ENCODE data around the gene PTMA. TPM values are rescaled to one million over a fixed set of nuclear protein-coding genes. Genes with fewer than 3 reads are reported as not detected.

Gene PTMA
- total RNA-seq, 1 experiment from 2014 or later: 2,164 TPM

DNA sequence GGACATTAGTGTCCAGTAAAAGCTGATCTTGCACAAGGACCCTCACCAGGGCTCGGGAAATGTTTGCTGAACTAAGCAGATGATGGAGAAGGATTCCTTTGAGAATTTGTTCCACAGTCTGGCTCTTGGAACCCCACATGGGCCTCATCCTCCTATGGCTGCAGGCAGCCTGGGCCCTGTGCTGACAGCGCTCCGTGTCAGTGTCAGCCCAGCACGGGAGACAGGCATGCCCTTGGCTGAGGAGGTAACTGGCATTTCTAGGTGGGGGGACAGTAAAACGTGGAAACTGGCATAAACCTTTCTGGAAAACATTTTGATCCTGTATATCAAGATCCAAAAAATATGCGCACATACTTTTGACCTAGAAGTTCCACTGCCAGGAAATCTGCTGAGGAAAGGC, 10.5 kb downstream of the PTMA start:
- no peak overlapping the region for H3K4me3 Mint-ChIP-seq
- CTCF ChIA-PET: interaction anchor here (1.5 to 9.7 kb wide), 2 partner anchors 44 to 67 kb away, joined by 4 to 260 read pairs; partner anchors contain the start of gene COPS7B
- no peaks in the 10 kb centered on the region; the same call in 1 of the 2 replicates for H3K27me3 Mint-ChIP-seq (ENCODE audit: low read depth)
- DNase-seq (ENCODE audit: low spot score): no peak
- no peak for ATAC-seq
- no peaks in the 10 kb centered on the region for H3K9me3 Mint-ChIP-seq
- peaks cover 16% of the 10 kb centered on the region for H3K4me1 Mint-ChIP-seq
- POLR2A ChIA-PET: interaction anchor here (0.6 kb wide), 1 partner anchor 1084 kb away, joined by 3 read pairs; no protein-coding TSS in a partner anchor
- H3K27ac Mint-ChIP-seq: no peak overlapping the region
- H3K36me3 Mint-ChIP-seq: no peaks in the 10 kb centered on the region
- TF ChIP-seq ZBTB21 (CRISPR knock-in tag; IDR thresholded peaks at IDR 0.05; ENCODE audit: borderline replicate concordance) (no peak), ZNF671 (CRISPR knock-in tag; IDR thresholded peaks at IDR 0.05) (no peak), NFE2L1 (CRISPR knock-in tag; IDR thresholded peaks at IDR 0.05) (no peak), RELA (CRISPR knock-in tag; IDR thresholded peaks at IDR 0.05; ENCODE audit: borderline replicate concordance) (no peak), ZNF121 (CRISPR knock-in tag; IDR thresholded peaks at IDR 0.05) (no peak), ZNF138 (CRISPR knock-in tag; conservative IDR thresholded peaks at IDR 0.05) (no peak), CREB1 (CRISPR knock-in tag; IDR thresholded peaks at IDR 0.05) (no peak), MYBL2 (CRISPR knock-in tag; IDR thresholded peaks at IDR 0.05) (no peak), NFATC4 (CRISPR knock-in tag; IDR thresholded peaks at IDR 0.05) (no peak), ZNF396 (CRISPR knock-in tag; IDR thresholded peaks at IDR 0.05; ENCODE audit: borderline replicate concordance) (no peak)
- TF ChIP-seq, protein P1, sequence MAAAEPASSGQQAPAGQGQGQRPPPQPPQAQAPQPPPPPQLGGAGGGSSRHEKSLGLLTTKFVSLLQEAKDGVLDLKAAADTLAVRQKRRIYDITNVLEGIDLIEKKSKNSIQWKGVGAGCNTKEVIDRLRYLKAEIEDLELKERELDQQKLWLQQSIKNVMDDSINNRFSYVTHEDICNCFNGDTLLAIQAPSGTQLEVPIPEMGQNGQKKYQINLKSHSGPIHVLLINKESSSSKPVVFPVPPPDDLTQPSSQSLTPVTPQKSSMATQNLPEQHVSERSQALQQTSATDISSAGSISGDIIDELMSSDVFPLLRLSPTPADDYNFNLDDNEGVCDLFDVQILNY (CRISPR knock-in tag; IDR thresholded peaks at IDR 0.05): no peak
- TF ChIP-seq, protein P2, sequence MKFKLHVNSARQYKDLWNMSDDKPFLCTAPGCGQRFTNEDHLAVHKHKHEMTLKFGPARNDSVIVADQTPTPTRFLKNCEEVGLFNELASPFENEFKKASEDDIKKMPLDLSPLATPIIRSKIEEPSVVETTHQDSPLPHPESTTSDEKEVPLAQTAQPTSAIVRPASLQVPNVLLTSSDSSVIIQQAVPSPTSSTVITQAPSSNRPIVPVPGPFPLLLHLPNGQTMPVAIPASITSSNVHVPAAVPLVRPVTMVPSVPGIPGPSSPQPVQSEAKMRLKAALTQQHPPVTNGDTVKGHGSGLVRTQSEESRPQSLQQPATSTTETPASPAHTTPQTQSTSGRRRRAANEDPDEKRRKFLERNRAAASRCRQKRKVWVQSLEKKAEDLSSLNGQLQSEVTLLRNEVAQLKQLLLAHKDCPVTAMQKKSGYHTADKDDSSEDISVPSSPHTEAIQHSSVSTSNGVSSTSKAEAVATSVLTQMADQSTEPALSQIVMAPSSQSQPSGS (CRISPR knock-in tag; IDR thresholded peaks at IDR 0.05; ENCODE audit: borderline replicate concordance, low read depth): no peak
- TF ChIP-seq, protein P3, sequence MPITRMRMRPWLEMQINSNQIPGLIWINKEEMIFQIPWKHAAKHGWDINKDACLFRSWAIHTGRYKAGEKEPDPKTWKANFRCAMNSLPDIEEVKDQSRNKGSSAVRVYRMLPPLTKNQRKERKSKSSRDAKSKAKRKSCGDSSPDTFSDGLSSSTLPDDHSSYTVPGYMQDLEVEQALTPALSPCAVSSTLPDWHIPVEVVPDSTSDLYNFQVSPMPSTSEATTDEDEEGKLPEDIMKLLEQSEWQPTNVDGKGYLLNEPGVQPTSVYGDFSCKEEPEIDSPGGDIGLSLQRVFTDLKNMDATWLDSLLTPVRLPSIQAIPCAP (CRISPR knock-in tag; IDR thresholded peaks at IDR 0.05): no peak
- TF ChIP-seq, protein P4, sequence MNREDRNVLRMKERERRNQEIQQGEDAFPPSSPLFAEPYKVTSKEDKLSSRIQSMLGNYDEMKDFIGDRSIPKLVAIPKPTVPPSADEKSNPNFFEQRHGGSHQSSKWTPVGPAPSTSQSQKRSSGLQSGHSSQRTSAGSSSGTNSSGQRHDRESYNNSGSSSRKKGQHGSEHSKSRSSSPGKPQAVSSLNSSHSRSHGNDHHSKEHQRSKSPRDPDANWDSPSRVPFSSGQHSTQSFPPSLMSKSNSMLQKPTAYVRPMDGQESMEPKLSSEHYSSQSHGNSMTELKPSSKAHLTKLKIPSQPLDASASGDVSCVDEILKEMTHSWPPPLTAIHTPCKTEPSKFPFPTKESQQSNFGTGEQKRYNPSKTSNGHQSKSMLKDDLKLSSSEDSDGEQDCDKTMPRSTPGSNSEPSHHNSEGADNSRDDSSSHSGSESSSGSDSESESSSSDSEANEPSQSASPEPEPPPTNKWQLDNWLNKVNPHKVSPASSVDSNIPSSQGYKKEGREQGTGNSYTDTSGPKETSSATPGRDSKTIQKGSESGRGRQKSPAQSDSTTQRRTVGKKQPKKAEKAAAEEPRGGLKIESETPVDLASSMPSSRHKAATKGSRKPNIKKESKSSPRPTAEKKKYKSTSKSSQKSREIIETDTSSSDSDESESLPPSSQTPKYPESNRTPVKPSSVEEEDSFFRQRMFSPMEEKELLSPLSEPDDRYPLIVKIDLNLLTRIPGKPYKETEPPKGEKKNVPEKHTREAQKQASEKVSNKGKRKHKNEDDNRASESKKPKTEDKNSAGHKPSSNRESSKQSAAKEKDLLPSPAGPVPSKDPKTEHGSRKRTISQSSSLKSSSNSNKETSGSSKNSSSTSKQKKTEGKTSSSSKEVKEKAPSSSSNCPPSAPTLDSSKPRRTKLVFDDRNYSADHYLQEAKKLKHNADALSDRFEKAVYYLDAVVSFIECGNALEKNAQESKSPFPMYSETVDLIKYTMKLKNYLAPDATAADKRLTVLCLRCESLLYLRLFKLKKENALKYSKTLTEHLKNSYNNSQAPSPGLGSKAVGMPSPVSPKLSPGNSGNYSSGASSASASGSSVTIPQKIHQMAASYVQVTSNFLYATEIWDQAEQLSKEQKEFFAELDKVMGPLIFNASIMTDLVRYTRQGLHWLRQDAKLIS (CRISPR knock-in tag; IDR thresholded peaks at IDR 0.05; ENCODE audit: borderline replicate concordance): no peak
- TF ChIP-seq, protein P5, sequence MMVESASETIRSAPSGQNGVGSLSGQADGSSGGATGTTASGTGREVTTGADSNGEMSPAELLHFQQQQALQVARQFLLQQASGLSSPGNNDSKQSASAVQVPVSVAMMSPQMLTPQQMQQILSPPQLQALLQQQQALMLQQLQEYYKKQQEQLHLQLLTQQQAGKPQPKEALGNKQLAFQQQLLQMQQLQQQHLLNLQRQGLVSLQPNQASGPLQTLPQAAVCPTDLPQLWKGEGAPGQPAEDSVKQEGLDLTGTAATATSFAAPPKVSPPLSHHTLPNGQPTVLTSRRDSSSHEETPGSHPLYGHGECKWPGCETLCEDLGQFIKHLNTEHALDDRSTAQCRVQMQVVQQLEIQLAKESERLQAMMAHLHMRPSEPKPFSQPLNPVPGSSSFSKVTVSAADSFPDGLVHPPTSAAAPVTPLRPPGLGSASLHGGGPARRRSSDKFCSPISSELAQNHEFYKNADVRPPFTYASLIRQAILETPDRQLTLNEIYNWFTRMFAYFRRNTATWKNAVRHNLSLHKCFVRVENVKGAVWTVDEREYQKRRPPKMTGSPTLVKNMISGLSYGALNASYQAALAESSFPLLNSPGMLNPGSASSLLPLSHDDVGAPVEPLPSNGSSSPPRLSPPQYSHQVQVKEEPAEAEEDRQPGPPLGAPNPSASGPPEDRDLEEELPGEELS (CRISPR knock-in tag; IDR thresholded peaks at IDR 0.05): no peak
- TF ChIP-seq, protein P6, sequence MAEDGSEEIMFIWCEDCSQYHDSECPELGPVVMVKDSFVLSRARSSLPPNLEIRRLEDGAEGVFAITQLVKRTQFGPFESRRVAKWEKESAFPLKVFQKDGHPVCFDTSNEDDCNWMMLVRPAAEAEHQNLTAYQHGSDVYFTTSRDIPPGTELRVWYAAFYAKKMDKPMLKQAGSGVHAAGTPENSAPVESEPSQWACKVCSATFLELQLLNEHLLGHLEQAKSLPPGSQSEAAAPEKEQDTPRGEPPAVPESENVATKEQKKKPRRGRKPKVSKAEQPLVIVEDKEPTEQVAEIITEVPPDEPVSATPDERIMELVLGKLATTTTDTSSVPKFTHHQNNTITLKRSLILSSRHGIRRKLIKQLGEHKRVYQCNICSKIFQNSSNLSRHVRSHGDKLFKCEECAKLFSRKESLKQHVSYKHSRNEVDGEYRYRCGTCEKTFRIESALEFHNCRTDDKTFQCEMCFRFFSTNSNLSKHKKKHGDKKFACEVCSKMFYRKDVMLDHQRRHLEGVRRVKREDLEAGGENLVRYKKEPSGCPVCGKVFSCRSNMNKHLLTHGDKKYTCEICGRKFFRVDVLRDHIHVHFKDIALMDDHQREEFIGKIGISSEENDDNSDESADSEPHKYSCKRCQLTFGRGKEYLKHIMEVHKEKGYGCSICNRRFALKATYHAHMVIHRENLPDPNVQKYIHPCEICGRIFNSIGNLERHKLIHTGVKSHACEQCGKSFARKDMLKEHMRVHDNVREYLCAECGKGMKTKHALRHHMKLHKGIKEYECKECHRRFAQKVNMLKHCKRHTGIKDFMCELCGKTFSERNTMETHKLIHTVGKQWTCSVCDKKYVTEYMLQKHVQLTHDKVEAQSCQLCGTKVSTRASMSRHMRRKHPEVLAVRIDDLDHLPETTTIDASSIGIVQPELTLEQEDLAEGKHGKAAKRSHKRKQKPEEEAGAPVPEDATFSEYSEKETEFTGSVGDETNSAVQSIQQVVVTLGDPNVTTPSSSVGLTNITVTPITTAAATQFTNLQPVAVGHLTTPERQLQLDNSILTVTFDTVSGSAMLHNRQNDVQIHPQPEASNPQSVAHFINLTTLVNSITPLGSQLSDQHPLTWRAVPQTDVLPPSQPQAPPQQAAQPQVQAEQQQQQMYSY (CRISPR knock-in tag; IDR thresholded peaks at IDR 0.05): no peak

All from WTC11 (cell line).